ENCODE measurements around the gene ZNF511.

GRCh38 chr10:133343558-133343957 is 34.8 kb downstream of the ZNF511 start:
- TF ChIP-seq, protein P1, sequence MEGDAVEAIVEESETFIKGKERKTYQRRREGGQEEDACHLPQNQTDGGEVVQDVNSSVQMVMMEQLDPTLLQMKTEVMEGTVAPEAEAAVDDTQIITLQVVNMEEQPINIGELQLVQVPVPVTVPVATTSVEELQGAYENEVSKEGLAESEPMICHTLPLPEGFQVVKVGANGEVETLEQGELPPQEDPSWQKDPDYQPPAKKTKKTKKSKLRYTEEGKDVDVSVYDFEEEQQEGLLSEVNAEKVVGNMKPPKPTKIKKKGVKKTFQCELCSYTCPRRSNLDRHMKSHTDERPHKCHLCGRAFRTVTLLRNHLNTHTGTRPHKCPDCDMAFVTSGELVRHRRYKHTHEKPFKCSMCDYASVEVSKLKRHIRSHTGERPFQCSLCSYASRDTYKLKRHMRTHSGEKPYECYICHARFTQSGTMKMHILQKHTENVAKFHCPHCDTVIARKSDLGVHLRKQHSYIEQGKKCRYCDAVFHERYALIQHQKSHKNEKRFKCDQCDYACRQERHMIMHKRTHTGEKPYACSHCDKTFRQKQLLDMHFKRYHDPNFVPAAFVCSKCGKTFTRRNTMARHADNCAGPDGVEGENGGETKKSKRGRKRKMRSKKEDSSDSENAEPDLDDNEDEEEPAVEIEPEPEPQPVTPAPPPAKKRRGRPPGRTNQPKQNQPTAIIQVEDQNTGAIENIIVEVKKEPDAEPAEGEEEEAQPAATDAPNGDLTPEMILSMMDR (IDR thresholded peaks at IDR 0.05), result no peak
- TF ChIP-seq POLR2AphosphoS5 (IDR thresholded peaks at IDR 0.05) (no peak), POLR2A (IDR thresholded peaks at IDR 0.05) (no peak), EP300 (IDR thresholded peaks at IDR 0.05) (no peak)

All from upper lobe of left lung (tissue), 4 donors.